Stimulated activated naive CD8-positive, alpha-beta T cell treated with anti-CD3 and anti-CD28 coated beads, Interleukin-15, amount 100 ng/mL, for 72 hours (primary cell): ENCODE data around the gene SEMA4A.
"Not testable (repeated sequence)": the region's sequence is repeated elsewhere in the genome, so short reads cannot be mapped to it uniquely, and the experiment has no call there.

Experiments
- ATAC-seq: fragments of 150-1000 bp; cut with Tn5 transposase; 2 replicates; pipeline ENCODE4 v1.10.0; 2021; ENCODE audit warnings: mild to moderate bottlenecking, moderate library complexity
- DNase-seq, 2 donors: peaks; one replicate each; pipeline ENCODE4 v3.0.0; 2021 to 2022
- H3K27ac Mint-ChIP-seq, 2 donors: one replicate each; pipeline ENCODE4 v1.8.0; 2022; ENCODE audit warnings: mild to moderate bottlenecking in 2 of 2, mixed read lengths in 2 of 2, moderate library complexity in 2 of 2
- H3K27me3 Mint-ChIP-seq: one replicate; pipeline ENCODE4 v1.8.0; 2022; ENCODE audit warnings: mixed read lengths
- H3K4me1 Mint-ChIP-seq: one replicate; pipeline ENCODE4 v1.8.0; 2022; ENCODE audit warnings: mild to moderate bottlenecking, mixed read lengths
- H3K4me3 Mint-ChIP-seq, 2 donors: one replicate each; pipeline ENCODE4 v1.8.0; 2022; ENCODE audit warnings: mild to moderate bottlenecking in 2 of 2, mixed read lengths in 2 of 2, moderate library complexity in 1 of 2
- H3K9me3 Mint-ChIP-seq, 2 donors: one replicate each; pipeline ENCODE4 v1.8.0; 2022; ENCODE audit warnings: mixed read lengths in 2 of 2

The SEMA4A gene

GRCh38 chr1:156214024-156214748 is 60.8 kb downstream of the SEMA4A start:
- Mint-ChIP-seq H3K4me1 (peaks cover 57% of the 10 kb centered on the region), H3K4me3 (peak overlapping the region; percentile 93 to 97), H3K27me3 (no peaks in the 10 kb centered on the region), H3K9me3 (no peaks in the 10 kb centered on the region), H3K27ac (peak overlapping the region; percentile 94 to 98)
- ATAC-seq (no peak), DNase-seq (no peak)

GRCh38 chr1:156216361-156217086 is 63.1 kb downstream of the SEMA4A start:
- not testable (repeated sequence) for H3K9me3 Mint-ChIP-seq, DNase-seq, H3K27me3 Mint-ChIP-seq, H3K27ac Mint-ChIP-seq, ATAC-seq
- H3K4me1 Mint-ChIP-seq: peaks cover 73% of the 10 kb centered on the region
- H3K4me3 Mint-ChIP-seq: peak overlapping the region; percentile 7 to 14

GRCh38 chr1:156217871-156218270 is 64.5 kb downstream of the SEMA4A start:
- Mint-ChIP-seq H3K27ac (peak overlapping the region; percentile 96 to 97), H3K27me3 (no peaks in the 10 kb centered on the region), H3K4me3 (peak overlapping the region; percentile 77 to 83), H3K9me3 (no peaks in the 10 kb centered on the region), H3K4me1 (peaks cover 75% of the 10 kb centered on the region)
- ATAC-seq: peak; percentile 59
- DNase-seq: peak; percentile 48 to 71

- peaks cover 79% of the 10 kb centered on the region for H3K4me1 Mint-ChIP-seq
- peak overlapping the region; percentile 16 to 47 for H3K4me3 Mint-ChIP-seq
- H3K27me3 Mint-ChIP-seq: no peaks in the 10 kb centered on the region
- H3K27ac Mint-ChIP-seq: peak overlapping the region; percentile 70 to 81
- H3K9me3 Mint-ChIP-seq: no peaks in the 10 kb centered on the region
- DNase-seq (no peak), ATAC-seq (no peak)
Observed at GRCh38 chr1:156220226-156220625, 66.8 kb downstream of the SEMA4A start.

- Mint-ChIP-seq H3K27ac (peak overlapping the region; percentile 95 to 98), H3K9me3 (no peaks in the 10 kb centered on the region), H3K27me3 (no peaks in the 10 kb centered on the region), H3K4me1 (peaks cover 86% of the 10 kb centered on the region), H3K4me3 (peak overlapping the region; percentile 77 to 88)
- DNase-seq (no peak), ATAC-seq (no peak)
Observed at GRCh38 chr1:156221986-156222692, 68.8 kb downstream of the SEMA4A start.

GRCh38 chr1:156225677-156226014 is 72.3 kb downstream of the SEMA4A start:
- Mint-ChIP-seq H3K9me3 (no peaks in the 10 kb centered on the region), H3K4me3 (peak overlapping the region; percentile 16 to 62), H3K4me1 (peaks cover 79% of the 10 kb centered on the region), H3K27ac (peak overlapping the region; percentile 4 to 62), H3K27me3 (no peaks in the 10 kb centered on the region)
- ATAC-seq: no peak
- no peak for DNase-seq

- H3K27ac Mint-ChIP-seq: peak overlapping the region; percentile 68 to 91
- peaks cover 75% of the 10 kb centered on the region for H3K4me1 Mint-ChIP-seq
- no peaks in the 10 kb centered on the region for H3K9me3 Mint-ChIP-seq
- H3K4me3 Mint-ChIP-seq: peak overlapping the region; percentile 61 to 66
- ATAC-seq (peak; percentile 27), DNase-seq (peak; percentile 41 to 56)
- H3K27me3 Mint-ChIP-seq: no peaks in the 10 kb centered on the region
Observed at GRCh38 chr1:156226116-156226538, 72.7 kb downstream of the SEMA4A start.

- Mint-ChIP-seq H3K9me3 (no peaks in the 10 kb centered on the region), H3K4me3 (peak overlapping the region in 1 of 2 donors; percentile 66), H3K4me1 (peaks cover 69% of the 10 kb centered on the region), H3K27me3 (no peaks in the 10 kb centered on the region), H3K27ac (peak overlapping the region; percentile 54 to 68)
- ATAC-seq (no peak), DNase-seq (no peak)
Observed at GRCh38 chr1:156226782-156227181, 73.4 kb downstream of the SEMA4A start.
